NCI-H526 treated with DMSO at 0.1 percent for 48 hours (cell line): Measurements from ENCODE around the gene NFKBIB.
"Not testable (repeated sequence)": the region's sequence is repeated elsewhere in the genome, so short reads cannot be mapped to it uniquely, and the experiment has no call there.

Experiments
- DNase-seq: peaks from one replicate; lab custom pipeline; 2025; lab: John Stamatoyannopoulos, UW

NFKBIB gene

GRCh38 chr19:38928391-38929001 is 28.7 kb downstream of the NFKBIB start:
- DNase-seq = no peak

- peak; percentile 93 for DNase-seq
Observed at GRCh38 chr19:38929929-38930775, 30.4 kb downstream of the NFKBIB start, which contains the start of gene SARS2. SARS2 (minus strand) TSS chr19:38930763; CDS start chr19:38930736, 27 bp downstream.

DNA sequence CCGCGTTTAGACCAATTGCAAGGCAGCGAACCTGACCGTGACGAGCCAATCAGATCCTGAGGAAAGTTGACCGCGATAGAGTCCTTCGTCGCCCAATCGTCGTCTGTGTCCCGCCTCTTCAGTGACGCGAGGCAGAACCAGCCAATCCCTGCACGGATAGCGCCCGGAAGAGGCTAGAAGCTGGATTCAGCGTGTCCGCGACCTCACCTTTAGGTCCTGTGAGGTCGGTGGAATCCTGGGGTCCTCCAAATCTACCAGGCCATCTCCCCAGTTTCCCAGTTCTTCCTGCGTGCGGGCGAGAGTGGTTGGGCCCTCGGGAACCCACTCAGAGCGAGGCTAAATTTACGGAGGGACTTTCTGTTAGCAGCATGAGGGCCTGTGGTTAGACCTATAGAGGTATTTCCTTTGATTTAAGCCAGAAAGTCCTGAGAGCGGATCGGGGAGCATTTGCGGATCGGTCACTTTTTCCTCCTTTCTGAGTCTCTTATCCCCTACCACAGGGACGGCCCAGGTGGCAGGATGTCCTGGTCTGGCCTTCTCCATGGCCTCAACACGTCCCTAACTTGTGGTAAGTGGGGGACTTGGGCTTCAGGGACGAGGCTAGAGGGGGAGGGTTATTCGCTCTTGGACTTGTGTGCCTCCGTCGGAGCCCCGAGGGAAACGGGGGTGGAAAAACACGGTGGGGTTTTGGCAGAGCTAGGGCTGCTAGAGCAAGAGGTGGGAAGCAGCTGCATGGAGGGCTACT is 31.2 kb downstream of the NFKBIB start, which contains the start of gene MRPS12:
Gene MRPS12 (plus strand): TSS at position 169 of the 745 bp plus-strand sequence. CDS start 351 bp downstream, at position 520.
- peak; percentile 98 for DNase-seq

DNA sequence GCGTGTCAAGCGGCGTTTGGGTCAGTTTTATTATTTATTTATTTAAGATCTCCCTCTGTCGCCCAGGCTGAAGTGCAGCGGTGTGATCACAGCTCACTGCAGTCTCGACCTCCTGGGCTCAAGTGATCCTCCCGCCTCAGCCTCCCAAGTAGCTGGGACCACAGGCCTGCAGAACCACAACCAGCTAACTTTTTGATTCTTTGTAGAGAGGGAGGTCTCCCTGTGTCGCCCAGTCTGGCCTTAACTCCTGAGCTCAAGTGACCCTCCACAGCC is 31.7 kb downstream of the NFKBIB start:
- DNase-seq = no peak

- DNase-seq = no peak
Observed at GRCh38 chr19:38932425-38933179, 32.8 kb downstream of the NFKBIB start.

DNA sequence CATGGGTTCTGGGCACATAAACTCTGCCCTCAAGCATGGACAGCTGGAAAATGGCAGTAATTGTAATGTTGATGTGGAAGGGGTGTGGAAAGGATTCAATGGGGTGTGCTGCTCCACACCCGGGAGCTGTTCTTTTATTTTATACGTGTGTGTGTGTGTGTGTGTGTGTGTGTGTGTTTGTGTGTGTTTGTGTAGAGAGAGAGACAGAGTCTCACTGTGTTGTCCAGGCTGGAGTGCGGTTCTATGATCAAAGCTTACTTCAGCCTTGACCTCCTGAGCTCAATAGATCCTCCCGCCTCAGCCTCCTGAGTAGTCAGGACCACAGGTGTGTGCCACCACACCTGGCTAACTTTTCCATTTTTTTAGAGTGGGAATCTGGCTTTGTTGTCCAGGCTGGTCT is 33.8 kb downstream of the NFKBIB start:
- DNase-seq = no peak

DNA sequence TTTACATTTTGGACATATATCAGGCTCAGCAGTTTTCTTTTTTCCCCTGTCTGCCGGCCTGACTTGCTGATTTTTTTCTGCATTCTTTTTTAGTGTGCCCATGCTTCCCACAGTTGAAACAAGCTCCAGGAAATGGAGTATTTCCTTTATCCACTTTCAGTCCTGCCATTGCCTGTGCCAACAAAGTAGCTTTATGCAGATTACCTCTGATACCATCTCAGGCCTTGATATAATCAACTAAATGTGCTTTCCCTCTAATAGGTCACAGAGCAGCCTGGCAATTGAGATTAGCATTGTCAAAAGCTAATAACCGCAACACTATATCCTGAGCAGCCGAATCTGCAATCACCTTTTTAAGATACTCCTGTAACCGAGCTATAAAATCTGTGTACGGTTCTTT is 40.2 kb downstream of the NFKBIB start:
- no peak for DNase-seq

- DNase-seq = not testable (repeated sequence)
Observed at GRCh38 chr19:38941466-38941865, 41.7 kb downstream of the NFKBIB start.

- no peak for DNase-seq
Observed at GRCh38 chr19:38941979-38942378, 42.2 kb downstream of the NFKBIB start.

DNA sequence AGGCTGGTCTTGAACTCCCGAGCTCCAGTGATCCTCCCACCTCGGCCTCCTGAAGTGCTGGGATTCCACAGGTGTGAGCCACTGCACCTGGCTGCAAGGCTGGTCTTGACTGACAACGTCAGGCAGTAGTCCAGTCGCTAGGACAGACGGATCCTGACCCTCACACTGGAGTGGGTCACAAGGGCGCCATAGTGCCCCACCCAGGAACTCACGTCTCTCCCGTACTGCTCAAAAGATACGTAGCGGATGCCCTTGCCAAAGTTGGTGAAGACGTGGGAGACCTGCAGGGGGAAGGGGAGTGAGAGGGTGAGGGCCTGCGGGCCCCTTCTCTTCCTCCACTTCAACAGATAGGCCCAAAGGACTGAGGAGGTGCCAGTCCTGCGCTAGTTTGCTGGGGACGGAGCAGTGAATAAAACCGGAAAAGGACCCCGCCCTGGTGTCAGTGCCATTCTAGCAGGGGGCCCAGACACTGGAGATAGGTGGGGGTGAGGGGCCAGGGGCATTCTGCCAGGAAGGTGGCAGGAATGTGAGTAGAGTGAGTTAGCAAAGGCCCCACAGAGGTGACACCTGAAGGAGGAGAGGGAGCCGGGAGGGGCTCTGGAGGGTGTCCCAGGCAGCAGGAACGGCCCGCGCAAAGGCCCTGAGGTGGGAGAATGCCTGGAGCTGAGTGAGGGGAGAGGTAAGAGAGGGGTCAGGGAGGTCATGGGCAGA is 42.9 kb downstream of the NFKBIB start:
- DNase-seq = no peak

DNA sequence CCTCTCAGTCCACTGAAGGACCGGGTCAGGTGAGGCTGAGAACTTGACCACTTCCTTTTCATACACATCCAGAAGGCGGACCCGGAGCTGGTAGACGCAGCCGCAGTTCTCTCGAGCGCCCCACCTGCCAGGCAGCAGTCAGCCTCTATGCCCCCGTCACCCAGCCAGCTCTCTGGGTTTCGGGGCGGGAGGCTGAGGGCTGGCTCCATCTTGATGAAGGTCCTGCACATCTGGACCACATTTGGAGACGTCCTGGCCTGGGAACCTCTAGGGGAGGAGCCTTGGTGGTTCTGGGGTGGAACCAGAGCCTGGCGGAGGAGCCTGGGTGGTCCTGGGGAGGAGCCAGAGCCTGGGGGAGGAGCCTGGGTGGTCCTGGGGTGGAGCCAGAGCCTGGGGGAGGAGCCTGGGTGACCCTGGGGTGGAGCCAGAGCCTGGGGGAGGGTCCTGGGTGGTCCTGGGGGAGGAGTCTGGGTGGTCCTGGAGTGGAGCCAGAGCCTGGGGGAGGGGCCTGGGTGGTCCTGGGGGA is 45.3 kb downstream of the NFKBIB start:
- DNase-seq = no peak

GRCh38 chr19:38945562-38946228 is 45.9 kb downstream of the NFKBIB start:
- DNase-seq = no peak

- DNase-seq = no peak
Observed at GRCh38 chr19:38946229-38947010, 46.7 kb downstream of the NFKBIB start.

- peak; percentile 86 for DNase-seq
Observed at GRCh38 chr19:38949580-38950367, 50.0 kb downstream of the NFKBIB start.

- DNase-seq = no peak
Observed at GRCh38 chr19:38951187-38951586, 51.4 kb downstream of the NFKBIB start.

DNA sequence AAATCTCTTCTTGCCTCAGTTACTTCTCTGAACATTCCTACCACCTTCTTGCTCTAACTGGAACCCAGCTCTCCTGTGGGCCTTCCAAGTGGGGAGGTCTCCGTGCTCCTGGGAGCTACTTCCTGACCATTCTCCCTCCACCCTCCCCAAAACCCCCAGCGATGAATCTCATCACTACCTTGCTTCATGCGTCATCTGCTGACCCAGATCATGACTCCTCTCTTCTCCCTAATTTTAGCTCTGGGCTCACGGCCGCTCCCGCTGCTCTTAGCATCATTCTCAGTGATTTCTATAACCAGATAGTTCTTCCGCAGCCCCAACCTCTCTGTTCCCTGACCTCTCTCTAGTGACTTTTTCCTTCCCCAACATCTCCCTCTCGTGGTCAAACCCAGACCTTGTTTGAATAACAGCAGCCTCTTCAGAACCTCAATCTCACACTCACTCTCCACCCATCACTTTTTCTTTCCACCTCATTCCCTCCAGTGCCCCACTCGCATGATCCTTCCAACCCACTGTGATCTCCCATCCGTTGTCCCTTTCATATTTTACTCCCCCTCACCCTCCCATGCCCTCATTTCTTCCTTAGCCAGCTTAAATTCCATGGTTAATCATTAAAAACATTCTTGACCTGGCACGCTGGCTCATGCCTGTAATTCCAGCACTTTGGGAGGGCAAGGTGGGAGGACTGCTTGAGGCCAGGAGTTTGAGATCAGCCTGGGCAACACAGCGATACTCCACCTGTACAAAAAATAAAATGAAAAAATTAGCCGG is 52.8 kb downstream of the NFKBIB start:
- DNase-seq = peak; percentile 22

DNA sequence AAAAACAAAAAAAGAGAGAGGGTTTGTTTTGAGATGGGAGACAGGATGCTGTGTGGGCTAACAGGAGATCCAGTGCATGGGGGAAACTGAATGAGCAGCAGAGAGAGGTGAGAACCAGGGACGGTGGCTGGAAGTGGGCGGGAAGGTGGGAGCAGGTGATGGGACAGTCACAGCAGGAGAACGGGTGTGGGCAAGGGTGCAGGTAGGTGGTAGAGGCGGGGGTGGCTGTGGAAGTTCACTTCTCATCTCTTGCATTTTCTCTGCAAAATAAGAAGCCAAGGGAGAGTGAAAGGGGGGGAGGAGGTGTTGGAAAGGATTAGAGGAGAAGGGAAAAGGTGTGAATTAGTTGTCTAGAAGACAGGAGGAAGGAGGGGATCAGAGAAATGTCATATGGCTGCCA is 53.9 kb downstream of the NFKBIB start:
- no peak for DNase-seq

GRCh38 chr19:38956264-38956663 is 56.5 kb downstream of the NFKBIB start:
- no peak for DNase-seq
